H1 (cell line): ENCODE results near the gene ANAPC5.

Experiments used
- EP300 ChIP-seq, 2 experiments: IDR thresholded peaks; 1 replicate in 1 of 2; 2 replicates in 1 of 2; pipeline ENCODE4 v1.6.1; 2011 to 2012; ENCODE audit warnings: low read depth in 2 of 2, low read length in 2 of 2, mild to moderate bottlenecking in 2 of 2, borderline replicate concordance in 1 of 2, inconsistent platforms in 1 of 2, moderate library complexity in 1 of 2
- EZH2 ChIP-seq: fragments of 200-600 bp; sonication (generic); IDR thresholded peaks from 2 replicates; pipeline ENCODE4 v1.7.1; 2012; ENCODE audit warnings: low read depth, mild to moderate bottlenecking, moderate library complexity, low read length, inconsistent platforms; ENCODE audit not compliant: severe bottlenecking
- JUN ChIP-seq: IDR thresholded peaks from 2 replicates; pipeline ENCODE4 v1.6.1; 2011; ENCODE audit warnings: low read depth, mild to moderate bottlenecking, improper control_type of control experiment, low read length
- MAFK ChIP-seq: IDR thresholded peaks from 2 replicates; pipeline ENCODE4 v1.6.1; 2012; ENCODE audit warnings: low read depth, mild to moderate bottlenecking, improper control_type of control experiment, low read length
- POLR2A ChIP-seq, 2 experiments: IDR thresholded peaks; 1 replicate in 1 of 2; 2 replicates in 1 of 2; pipeline ENCODE4 v1.6.1; 2011; ENCODE audit warnings: low read depth in 2 of 2, low read length in 2 of 2, mild to moderate bottlenecking in 2 of 2; ENCODE audit errors: control extremely low read depth in 1 of 2
- POLR2AphosphoS5 ChIP-seq: IDR thresholded peaks from 2 replicates; pipeline ENCODE4 v1.6.1; 2011; ENCODE audit warnings: low read depth, low read length
- YY1 ChIP-seq: IDR thresholded peaks from 2 replicates; pipeline ENCODE4 v1.6.1; 2011; ENCODE audit warnings: low read depth, mild to moderate bottlenecking, low read length
- ZNF274 ChIP-seq: IDR thresholded peaks from 2 replicates; pipeline ENCODE4 v1.7.0; 2012; ENCODE audit warnings: low read length, borderline replicate concordance; ENCODE audit errors: extremely low read depth
- TF ChIP-seq, protein P1 (sequence below), 3 experiments: IDR thresholded peaks; 1 replicate in 2 of 3; 2 replicates in 1 of 3; pipeline versions ENCODE4 v1.5.1 to v1.6.1; 2011; ENCODE audit warnings: low read length in 3 of 3, mild to moderate bottlenecking in 3 of 3, inconsistent platforms in 2 of 3, low read depth in 1 of 3, moderate library complexity in 1 of 3; ENCODE audit not compliant: insufficient read depth in 1 of 3; ENCODE audit errors: control extremely low read depth in 1 of 3
- TF ChIP-seq, protein P2 (sequence below): IDR thresholded peaks from 2 replicates; pipeline ENCODE4 v1.6.1; 2012; ENCODE audit warnings: inconsistent platforms
- TF ChIP-seq, protein P3 (sequence below): IDR thresholded peaks from 2 replicates; pipeline ENCODE4 v1.6.1; 2011; ENCODE audit warnings: low read length, improper control_type of control experiment
- TF ChIP-seq, protein P4 (sequence below): IDR thresholded peaks from 2 replicates; pipeline ENCODE4 v1.6.1; 2012; ENCODE audit warnings: inconsistent platforms
- TF ChIP-seq, protein P5 (sequence below): IDR thresholded peaks from 2 replicates; pipeline ENCODE4 v1.6.1; 2012; ENCODE audit warnings: low read length, inconsistent platforms

DNA sequence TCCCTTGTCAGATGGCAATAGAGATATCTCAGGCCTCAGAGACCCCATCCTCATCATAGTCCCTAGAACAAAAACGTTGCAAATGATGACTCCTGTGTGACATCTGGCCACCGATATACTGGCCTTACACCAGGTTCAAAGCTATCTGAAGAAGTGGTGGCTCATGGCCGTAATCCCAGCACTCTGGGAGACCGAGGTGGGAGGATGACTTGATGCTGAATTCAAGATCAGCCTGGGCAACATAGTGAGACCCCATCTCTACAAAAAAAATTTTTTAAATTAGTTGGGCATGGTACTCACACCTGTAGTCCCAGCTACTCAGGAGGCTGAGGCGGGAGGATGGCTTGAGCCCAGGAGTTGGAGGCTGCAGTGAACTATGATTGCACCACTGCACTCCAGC lies 68.8 kb downstream of the ANAPC5 start:
- TF ChIP-seq, protein P1, sequence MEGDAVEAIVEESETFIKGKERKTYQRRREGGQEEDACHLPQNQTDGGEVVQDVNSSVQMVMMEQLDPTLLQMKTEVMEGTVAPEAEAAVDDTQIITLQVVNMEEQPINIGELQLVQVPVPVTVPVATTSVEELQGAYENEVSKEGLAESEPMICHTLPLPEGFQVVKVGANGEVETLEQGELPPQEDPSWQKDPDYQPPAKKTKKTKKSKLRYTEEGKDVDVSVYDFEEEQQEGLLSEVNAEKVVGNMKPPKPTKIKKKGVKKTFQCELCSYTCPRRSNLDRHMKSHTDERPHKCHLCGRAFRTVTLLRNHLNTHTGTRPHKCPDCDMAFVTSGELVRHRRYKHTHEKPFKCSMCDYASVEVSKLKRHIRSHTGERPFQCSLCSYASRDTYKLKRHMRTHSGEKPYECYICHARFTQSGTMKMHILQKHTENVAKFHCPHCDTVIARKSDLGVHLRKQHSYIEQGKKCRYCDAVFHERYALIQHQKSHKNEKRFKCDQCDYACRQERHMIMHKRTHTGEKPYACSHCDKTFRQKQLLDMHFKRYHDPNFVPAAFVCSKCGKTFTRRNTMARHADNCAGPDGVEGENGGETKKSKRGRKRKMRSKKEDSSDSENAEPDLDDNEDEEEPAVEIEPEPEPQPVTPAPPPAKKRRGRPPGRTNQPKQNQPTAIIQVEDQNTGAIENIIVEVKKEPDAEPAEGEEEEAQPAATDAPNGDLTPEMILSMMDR (IDR thresholded peaks at IDR 0.05; ENCODE audit: control extremely low read depth in 1 of 3, insufficient read depth in 1 of 3, low read depth in 1 of 3, low read length in 3 of 3): no peak
- TF ChIP-seq POLR2A (IDR thresholded peaks at IDR 0.05; ENCODE audit: control extremely low read depth in 1 of 2, low read depth in 2 of 2, low read length in 2 of 2): no peak
- TF ChIP-seq, protein P2, sequence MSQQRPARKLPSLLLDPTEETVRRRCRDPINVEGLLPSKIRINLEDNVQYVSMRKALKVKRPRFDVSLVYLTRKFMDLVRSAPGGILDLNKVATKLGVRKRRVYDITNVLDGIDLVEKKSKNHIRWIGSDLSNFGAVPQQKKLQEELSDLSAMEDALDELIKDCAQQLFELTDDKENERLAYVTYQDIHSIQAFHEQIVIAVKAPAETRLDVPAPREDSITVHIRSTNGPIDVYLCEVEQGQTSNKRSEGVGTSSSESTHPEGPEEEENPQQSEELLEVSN: no peak
- TF ChIP-seq, protein P3, sequence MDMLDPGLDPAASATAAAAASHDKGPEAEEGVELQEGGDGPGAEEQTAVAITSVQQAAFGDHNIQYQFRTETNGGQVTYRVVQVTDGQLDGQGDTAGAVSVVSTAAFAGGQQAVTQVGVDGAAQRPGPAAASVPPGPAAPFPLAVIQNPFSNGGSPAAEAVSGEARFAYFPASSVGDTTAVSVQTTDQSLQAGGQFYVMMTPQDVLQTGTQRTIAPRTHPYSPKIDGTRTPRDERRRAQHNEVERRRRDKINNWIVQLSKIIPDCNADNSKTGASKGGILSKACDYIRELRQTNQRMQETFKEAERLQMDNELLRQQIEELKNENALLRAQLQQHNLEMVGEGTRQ: no peak
- TF ChIP-seq ZNF274: no peak
- TF ChIP-seq YY1: no peak
- no peak for TF ChIP-seq JUN
- TF ChIP-seq, protein P4, sequence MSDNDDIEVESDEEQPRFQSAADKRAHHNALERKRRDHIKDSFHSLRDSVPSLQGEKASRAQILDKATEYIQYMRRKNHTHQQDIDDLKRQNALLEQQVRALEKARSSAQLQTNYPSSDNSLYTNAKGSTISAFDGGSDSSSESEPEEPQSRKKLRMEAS: no peak
- TF ChIP-seq EP300 (IDR thresholded peaks at IDR 0.05; ENCODE audit: borderline replicate concordance in 1 of 2, low read depth in 2 of 2, low read length in 2 of 2): no peak
- TF ChIP-seq EZH2: no peak
- TF ChIP-seq, protein P5, sequence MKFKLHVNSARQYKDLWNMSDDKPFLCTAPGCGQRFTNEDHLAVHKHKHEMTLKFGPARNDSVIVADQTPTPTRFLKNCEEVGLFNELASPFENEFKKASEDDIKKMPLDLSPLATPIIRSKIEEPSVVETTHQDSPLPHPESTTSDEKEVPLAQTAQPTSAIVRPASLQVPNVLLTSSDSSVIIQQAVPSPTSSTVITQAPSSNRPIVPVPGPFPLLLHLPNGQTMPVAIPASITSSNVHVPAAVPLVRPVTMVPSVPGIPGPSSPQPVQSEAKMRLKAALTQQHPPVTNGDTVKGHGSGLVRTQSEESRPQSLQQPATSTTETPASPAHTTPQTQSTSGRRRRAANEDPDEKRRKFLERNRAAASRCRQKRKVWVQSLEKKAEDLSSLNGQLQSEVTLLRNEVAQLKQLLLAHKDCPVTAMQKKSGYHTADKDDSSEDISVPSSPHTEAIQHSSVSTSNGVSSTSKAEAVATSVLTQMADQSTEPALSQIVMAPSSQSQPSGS: no peak
- TF ChIP-seq POLR2AphosphoS5: no peak
- TF ChIP-seq MAFK: no peak
